GM23338 (cell line): ENCODE data around the gene CLEC5A. TPM values are rescaled to one million over a fixed set of nuclear protein-coding genes. Genes with fewer than 3 reads are reported as not detected.

Experiments
- ATAC-seq: fragments of 200-7000 bp; cut with Tn5 transposase; 3 replicates; pipeline ENCODE4 v1.9.1; 2020
- DNase-seq: peaks from one replicate; pipeline ENCODE4 v3.0.0-alpha.2; 2015; ENCODE audit warnings: low spot score
- H2AFZ ChIP-seq: fragments of 200-600 bp; sonication (generic); 2 replicates; pipeline ENCODE4 v1.8.0; 2016; ENCODE audit warnings: antibody characterized with exemption, mild to moderate bottlenecking, moderate library complexity
- H3F3A ChIP-seq: fragments of 200-600 bp; sonication (generic); replicated peaks from 2 replicates; pipeline ENCODE4 v1.8.0; 2017; ENCODE audit warnings: antibody characterized with exemption, mixed run types, low read depth
- H3K27ac ChIP-seq: fragments of 200-600 bp; sonication (generic); 2 replicates; pipeline ENCODE4 v1.6.1; 2016; ENCODE audit warnings: low read depth
- H3K27me3 ChIP-seq: fragments of 200-600 bp; sonication (generic); 2 replicates; pipeline ENCODE4 v1.8.0; 2016; ENCODE audit warnings: mild to moderate bottlenecking, mixed run types, moderate library complexity; ENCODE audit not compliant: insufficient read depth
- H3K36me3 ChIP-seq: fragments of 200-600 bp; sonication (generic); 2 replicates; pipeline ENCODE4 v1.8.0; 2016; ENCODE audit warnings: mild to moderate bottlenecking; ENCODE audit not compliant: insufficient read depth
- H3K4me1 ChIP-seq: fragments of 200-600 bp; sonication (generic); 2 replicates; pipeline ENCODE4 v1.8.0; 2016; ENCODE audit warnings: mild to moderate bottlenecking, moderate library complexity; ENCODE audit not compliant: insufficient read depth
- H3K4me2 ChIP-seq: fragments of 200-600 bp; sonication (generic); 2 replicates; pipeline ENCODE4 v1.7.1; 2017; ENCODE audit warnings: mixed run types
- H3K4me3 ChIP-seq: fragments of 200-600 bp; sonication (generic); 2 replicates; pipeline ENCODE4 v1.6.1; 2016; ENCODE audit warnings: mixed run types
- H3K79me2 ChIP-seq: fragments of 200-600 bp; sonication (generic); replicated peaks from 2 replicates; pipeline ENCODE4 v1.8.0; 2017; ENCODE audit warnings: mild to moderate bottlenecking; ENCODE audit not compliant: insufficient read depth
- H3K9me2 ChIP-seq: fragments of 200-600 bp; sonication (generic); 2 replicates; pipeline ENCODE4 v1.8.0; 2017; ENCODE audit not compliant: insufficient read depth
- H4K20me1 ChIP-seq: fragments of 200-600 bp; sonication (generic); replicated peaks from 2 replicates; pipeline ENCODE4 v1.8.0; 2017; ENCODE audit warnings: mild to moderate bottlenecking; ENCODE audit not compliant: insufficient read depth
- H3K27ac Mint-ChIP-seq: 2 replicates; pipeline ENCODE4 v1.8.0; 2020; ENCODE audit warnings: inconsistent platforms, mild to moderate bottlenecking, moderate library complexity, mixed read lengths
- H3K27me3 Mint-ChIP-seq: 3 replicates; pipeline ENCODE4 v1.8.0; 2022; ENCODE audit warnings: low read depth, mild to moderate bottlenecking, moderate library complexity, mixed read lengths, inconsistent platforms; ENCODE audit not compliant: insufficient read depth, poor library complexity
- H3K36me3 Mint-ChIP-seq: 3 replicates; pipeline ENCODE4 v1.8.0; 2021; ENCODE audit warnings: low read depth, mild to moderate bottlenecking, inconsistent platforms, moderate library complexity, mixed read lengths
- H3K4me1 Mint-ChIP-seq: 3 replicates; pipeline ENCODE4 v1.8.0; 2020; ENCODE audit warnings: mild to moderate bottlenecking, inconsistent platforms, mixed read lengths
- H3K4me3 Mint-ChIP-seq: 3 replicates; pipeline ENCODE4 v1.8.0; 2021; ENCODE audit warnings: moderate library complexity, mild to moderate bottlenecking, inconsistent platforms, mixed read lengths
- H3K9me3 Mint-ChIP-seq: 3 replicates; pipeline ENCODE4 v1.8.0; 2020; ENCODE audit warnings: moderate library complexity, mild to moderate bottlenecking, inconsistent platforms, mixed read lengths
- CREB1 ChIP-seq: fragments of 250-450 bp; sonication (Bioruptor Pico); IDR thresholded peaks from 2 replicates; pipeline ENCODE4 v1.5.0; 2020; ENCODE audit warnings: low read depth, mild to moderate bottlenecking, moderate library complexity
- EZH2 ChIP-seq: fragments of 200-600 bp; sonication (generic); IDR thresholded peaks from one replicate; pipeline ENCODE4 v1.8.0; 2017; ENCODE audit warnings: antibody characterized with exemption, mild to moderate bottlenecking, low read depth; ENCODE audit not compliant: unreplicated experiment
- EZH2phosphoT487 ChIP-seq: fragments of 200-600 bp; sonication (generic); IDR thresholded peaks from one replicate; pipeline ENCODE4 v1.8.1; 2018; ENCODE audit warnings: antibody characterized with exemption; ENCODE audit not compliant: unreplicated experiment
- JUNB ChIP-seq: IDR thresholded peaks from one replicate; pipeline ENCODE4 v1.6.1; 2016; ENCODE audit warnings: antibody characterized with exemption; ENCODE audit not compliant: unreplicated experiment
- NANOG ChIP-seq: IDR thresholded peaks from 2 replicates; pipeline ENCODE4 v1.6.1; 2016; ENCODE audit warnings: antibody characterized with exemption, borderline replicate concordance
- POLR2AphosphoS5 ChIP-seq: IDR thresholded peaks from 2 replicates; pipeline ENCODE4 v1.6.1; 2016; ENCODE audit warnings: antibody characterized with exemption, low read depth
- STAT1 ChIP-seq: IDR thresholded peaks from one replicate; pipeline ENCODE4 v1.6.1; 2016; ENCODE audit warnings: antibody characterized with exemption; ENCODE audit not compliant: unreplicated experiment
- ZNF114 ChIP-seq: fragments of 250-450 bp; sonication (Bioruptor Pico); IDR thresholded peaks from 2 replicates; pipeline ENCODE4 v1.5.0; 2020; ENCODE audit warnings: mild to moderate bottlenecking, moderate library complexity
- ZNF331 ChIP-seq: fragments of 250-450 bp; sonication (Bioruptor Pico); IDR thresholded peaks from 2 replicates; pipeline ENCODE4 v1.5.0; 2020; ENCODE audit warnings: low read depth, mild to moderate bottlenecking, moderate library complexity
- polyA plus RNA-seq: library from polyadenylated mRNA; unstranded; fragments of >200 nt; fragmentation: Nextera tagmentation; extraction: Ambion mirVana; gene quantifications from 2 replicates; pipeline ENCODE4 v1.2.1, GENCODE V29; 2016
- total RNA-seq: library from RNA; depleted of rRNA; stranded (reverse); fragments of >200 nt; shearing (Covaris generic); gene quantifications from 2 replicates; pipeline ENCODE4 v1.2.3, GENCODE V29; 2014
- TF ChIP-seq, protein P1 (sequence below): IDR thresholded peaks from one replicate; pipeline ENCODE4 v1.6.1; 2018; ENCODE audit warnings: antibody characterized with exemption; ENCODE audit not compliant: unreplicated experiment
- TF ChIP-seq, protein P2 (sequence below), 2 experiments: fragments of 200-600 bp in 1 of 2; sonication (generic) in 1 of 2; conservative IDR thresholded peaks; 2 replicates each; pipeline versions ENCODE4 v1.5.1 to v1.6.1; 2016 to 2017; ENCODE audit warnings: antibody characterized with exemption in 2 of 2, low read depth in 2 of 2, mild to moderate bottlenecking in 2 of 2, moderate library complexity in 1 of 2
- TF ChIP-seq, protein P3 (sequence below): fragments of 250-450 bp; sonication (Bioruptor Pico); IDR thresholded peaks from 2 replicates; pipeline ENCODE4 v1.5.0; 2020; ENCODE audit warnings: mild to moderate bottlenecking, moderate library complexity
- TF ChIP-seq, protein P4 (sequence below): IDR thresholded peaks from 2 replicates; pipeline ENCODE4 v1.6.1; 2016; ENCODE audit warnings: antibody characterized with exemption

The CLEC5A gene
- total and polyA plus RNA-seq, 2 experiments from 2014 or later = not detected

DNA sequence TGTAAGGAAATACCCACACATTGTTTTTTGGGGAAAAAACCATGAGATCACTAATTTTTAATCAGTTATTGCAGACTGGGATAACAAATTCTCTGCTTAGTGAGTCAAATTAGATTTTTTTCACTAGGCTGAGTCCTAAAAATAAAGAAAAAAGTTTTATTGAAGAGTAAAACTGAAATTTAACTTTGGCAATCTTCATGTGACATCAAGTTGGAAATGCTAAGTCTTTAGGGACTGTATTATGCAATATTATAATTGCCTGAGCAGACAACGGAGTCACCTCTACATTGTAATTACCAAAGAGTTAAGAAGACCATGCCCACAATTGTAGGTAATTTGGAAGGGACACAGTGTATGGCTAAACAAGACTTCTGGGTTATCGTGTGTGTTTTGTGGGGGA, 2.2 kb upstream of the CLEC5A start:
- no peaks in the 10 kb centered on the region for H4K20me1 ChIP-seq
- no peak overlapping the region for H3K4me3 Mint-ChIP-seq
- TF ChIP-seq STAT1 = no peak
- TF ChIP-seq EZH2phosphoT487 = no peak
- no peak for TF ChIP-seq CREB1 (CRISPR knock-in tag)
- no peak for TF ChIP-seq EZH2
- TF ChIP-seq, protein P1, sequence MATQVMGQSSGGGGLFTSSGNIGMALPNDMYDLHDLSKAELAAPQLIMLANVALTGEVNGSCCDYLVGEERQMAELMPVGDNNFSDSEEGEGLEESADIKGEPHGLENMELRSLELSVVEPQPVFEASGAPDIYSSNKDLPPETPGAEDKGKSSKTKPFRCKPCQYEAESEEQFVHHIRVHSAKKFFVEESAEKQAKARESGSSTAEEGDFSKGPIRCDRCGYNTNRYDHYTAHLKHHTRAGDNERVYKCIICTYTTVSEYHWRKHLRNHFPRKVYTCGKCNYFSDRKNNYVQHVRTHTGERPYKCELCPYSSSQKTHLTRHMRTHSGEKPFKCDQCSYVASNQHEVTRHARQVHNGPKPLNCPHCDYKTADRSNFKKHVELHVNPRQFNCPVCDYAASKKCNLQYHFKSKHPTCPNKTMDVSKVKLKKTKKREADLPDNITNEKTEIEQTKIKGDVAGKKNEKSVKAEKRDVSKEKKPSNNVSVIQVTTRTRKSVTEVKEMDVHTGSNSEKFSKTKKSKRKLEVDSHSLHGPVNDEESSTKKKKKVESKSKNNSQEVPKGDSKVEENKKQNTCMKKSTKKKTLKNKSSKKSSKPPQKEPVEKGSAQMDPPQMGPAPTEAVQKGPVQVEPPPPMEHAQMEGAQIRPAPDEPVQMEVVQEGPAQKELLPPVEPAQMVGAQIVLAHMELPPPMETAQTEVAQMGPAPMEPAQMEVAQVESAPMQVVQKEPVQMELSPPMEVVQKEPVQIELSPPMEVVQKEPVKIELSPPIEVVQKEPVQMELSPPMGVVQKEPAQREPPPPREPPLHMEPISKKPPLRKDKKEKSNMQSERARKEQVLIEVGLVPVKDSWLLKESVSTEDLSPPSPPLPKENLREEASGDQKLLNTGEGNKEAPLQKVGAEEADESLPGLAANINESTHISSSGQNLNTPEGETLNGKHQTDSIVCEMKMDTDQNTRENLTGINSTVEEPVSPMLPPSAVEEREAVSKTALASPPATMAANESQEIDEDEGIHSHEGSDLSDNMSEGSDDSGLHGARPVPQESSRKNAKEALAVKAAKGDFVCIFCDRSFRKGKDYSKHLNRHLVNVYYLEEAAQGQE = no peak
- TF ChIP-seq, protein P2, sequence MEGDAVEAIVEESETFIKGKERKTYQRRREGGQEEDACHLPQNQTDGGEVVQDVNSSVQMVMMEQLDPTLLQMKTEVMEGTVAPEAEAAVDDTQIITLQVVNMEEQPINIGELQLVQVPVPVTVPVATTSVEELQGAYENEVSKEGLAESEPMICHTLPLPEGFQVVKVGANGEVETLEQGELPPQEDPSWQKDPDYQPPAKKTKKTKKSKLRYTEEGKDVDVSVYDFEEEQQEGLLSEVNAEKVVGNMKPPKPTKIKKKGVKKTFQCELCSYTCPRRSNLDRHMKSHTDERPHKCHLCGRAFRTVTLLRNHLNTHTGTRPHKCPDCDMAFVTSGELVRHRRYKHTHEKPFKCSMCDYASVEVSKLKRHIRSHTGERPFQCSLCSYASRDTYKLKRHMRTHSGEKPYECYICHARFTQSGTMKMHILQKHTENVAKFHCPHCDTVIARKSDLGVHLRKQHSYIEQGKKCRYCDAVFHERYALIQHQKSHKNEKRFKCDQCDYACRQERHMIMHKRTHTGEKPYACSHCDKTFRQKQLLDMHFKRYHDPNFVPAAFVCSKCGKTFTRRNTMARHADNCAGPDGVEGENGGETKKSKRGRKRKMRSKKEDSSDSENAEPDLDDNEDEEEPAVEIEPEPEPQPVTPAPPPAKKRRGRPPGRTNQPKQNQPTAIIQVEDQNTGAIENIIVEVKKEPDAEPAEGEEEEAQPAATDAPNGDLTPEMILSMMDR (conservative IDR thresholded peaks at IDR 0.05; ENCODE audit: low read depth in 2 of 2) = no peak
- TF ChIP-seq ZNF331 (CRISPR knock-in tag) = no peak
- TF ChIP-seq, protein P3, sequence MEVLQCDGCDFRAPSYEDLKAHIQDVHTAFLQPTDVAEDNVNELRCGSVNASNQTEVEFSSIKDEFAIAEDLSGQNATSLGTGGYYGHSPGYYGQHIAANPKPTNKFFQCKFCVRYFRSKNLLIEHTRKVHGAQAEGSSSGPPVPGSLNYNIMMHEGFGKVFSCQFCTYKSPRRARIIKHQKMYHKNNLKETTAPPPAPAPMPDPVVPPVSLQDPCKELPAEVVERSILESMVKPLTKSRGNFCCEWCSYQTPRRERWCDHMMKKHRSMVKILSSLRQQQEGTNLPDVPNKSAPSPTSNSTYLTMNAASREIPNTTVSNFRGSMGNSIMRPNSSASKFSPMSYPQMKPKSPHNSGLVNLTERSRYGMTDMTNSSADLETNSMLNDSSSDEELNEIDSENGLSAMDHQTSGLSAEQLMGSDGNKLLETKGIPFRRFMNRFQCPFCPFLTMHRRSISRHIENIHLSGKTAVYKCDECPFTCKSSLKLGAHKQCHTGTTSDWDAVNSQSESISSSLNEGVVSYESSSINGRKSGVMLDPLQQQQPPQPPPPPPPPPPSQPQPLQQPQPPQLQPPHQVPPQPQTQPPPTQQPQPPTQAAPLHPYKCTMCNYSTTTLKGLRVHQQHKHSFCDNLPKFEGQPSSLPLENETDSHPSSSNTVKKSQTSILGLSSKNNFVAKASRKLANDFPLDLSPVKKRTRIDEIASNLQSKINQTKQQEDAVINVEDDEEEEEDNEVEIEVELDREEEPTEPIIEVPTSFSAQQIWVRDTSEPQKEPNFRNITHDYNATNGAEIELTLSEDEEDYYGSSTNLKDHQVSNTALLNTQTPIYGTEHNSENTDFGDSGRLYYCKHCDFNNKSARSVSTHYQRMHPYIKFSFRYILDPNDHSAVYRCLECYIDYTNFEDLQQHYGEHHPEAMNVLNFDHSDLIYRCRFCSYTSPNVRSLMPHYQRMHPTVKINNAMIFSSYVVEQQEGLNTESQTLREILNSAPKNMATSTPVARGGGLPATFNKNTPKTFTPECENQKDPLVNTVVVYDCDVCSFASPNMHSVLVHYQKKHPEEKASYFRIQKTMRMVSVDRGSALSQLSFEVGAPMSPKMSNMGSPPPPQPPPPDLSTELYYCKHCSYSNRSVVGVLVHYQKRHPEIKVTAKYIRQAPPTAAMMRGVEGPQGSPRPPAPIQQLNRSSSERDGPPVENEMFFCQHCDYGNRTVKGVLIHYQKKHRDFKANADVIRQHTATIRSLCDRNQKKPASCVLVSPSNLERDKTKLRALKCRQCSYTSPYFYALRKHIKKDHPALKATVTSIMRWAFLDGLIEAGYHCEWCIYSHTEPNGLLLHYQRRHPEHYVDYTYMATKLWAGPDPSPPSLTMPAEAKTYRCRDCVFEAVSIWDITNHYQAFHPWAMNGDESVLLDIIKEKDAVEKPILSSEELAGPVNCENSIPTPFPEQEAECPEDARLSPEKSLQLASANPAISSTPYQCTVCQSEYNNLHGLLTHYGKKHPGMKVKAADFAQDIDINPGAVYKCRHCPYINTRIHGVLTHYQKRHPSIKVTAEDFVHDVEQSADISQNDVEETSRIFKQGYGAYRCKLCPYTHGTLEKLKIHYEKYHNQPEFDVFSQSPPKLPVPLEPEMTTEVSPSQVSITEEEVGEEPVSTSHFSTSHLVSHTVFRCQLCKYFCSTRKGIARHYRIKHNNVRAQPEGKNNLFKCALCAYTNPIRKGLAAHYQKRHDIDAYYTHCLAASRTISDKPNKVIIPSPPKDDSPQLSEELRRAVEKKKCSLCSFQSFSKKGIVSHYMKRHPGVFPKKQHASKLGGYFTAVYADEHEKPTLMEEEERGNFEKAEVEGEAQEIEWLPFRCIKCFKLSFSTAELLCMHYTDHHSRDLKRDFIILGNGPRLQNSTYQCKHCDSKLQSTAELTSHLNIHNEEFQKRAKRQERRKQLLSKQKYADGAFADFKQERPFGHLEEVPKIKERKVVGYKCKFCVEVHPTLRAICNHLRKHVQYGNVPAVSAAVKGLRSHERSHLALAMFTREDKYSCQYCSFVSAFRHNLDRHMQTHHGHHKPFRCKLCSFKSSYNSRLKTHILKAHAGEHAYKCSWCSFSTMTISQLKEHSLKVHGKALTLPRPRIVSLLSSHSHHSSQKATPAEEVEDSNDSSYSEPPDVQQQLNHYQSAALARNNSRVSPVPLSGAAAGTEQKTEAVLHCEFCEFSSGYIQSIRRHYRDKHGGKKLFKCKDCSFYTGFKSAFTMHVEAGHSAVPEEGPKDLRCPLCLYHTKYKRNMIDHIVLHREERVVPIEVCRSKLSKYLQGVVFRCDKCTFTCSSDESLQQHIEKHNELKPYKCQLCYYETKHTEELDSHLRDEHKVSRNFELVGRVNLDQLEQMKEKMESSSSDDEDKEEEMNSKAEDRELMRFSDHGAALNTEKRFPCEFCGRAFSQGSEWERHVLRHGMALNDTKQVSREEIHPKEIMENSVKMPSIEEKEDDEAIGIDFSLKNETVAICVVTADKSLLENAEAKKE (CRISPR knock-in tag) = no peak
- TF ChIP-seq NANOG = no peak
- TF ChIP-seq POLR2AphosphoS5 = no peak
- TF ChIP-seq, protein P4, sequence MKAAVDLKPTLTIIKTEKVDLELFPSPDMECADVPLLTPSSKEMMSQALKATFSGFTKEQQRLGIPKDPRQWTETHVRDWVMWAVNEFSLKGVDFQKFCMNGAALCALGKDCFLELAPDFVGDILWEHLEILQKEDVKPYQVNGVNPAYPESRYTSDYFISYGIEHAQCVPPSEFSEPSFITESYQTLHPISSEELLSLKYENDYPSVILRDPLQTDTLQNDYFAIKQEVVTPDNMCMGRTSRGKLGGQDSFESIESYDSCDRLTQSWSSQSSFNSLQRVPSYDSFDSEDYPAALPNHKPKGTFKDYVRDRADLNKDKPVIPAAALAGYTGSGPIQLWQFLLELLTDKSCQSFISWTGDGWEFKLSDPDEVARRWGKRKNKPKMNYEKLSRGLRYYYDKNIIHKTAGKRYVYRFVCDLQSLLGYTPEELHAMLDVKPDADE = no peak
- no peak for TF ChIP-seq ZNF114
- no peak for TF ChIP-seq JUNB
- no peaks in the 10 kb centered on the region for H3K27me3 Mint-ChIP-seq
- no peak for DNase-seq
- H3K4me1 ChIP-seq = 0 out of 2 replicates have a peak, but pooled peaks cover 5% of the 10 kb centered on the region
- no peaks in the 10 kb centered on the region for H3K79me2 ChIP-seq
- H2AFZ ChIP-seq = no peak overlapping the region
- no peaks in the 10 kb centered on the region for H3K27me3 ChIP-seq
- no peak for ATAC-seq
- H3K9me2 ChIP-seq = peaks cover 10% of the 10 kb centered on the region
- no peak overlapping the region for H3K27ac Mint-ChIP-seq
- H3K36me3 ChIP-seq = no peaks in the 10 kb centered on the region
- no peaks in the 10 kb centered on the region for H3F3A ChIP-seq
- H3K27ac ChIP-seq = no peak overlapping the region
- no peaks in the 10 kb centered on the region for H3K9me3 Mint-ChIP-seq
- no peak overlapping the region for H3K4me2 ChIP-seq
- H3K4me1 Mint-ChIP-seq = peaks cover under 1% of the 10 kb centered on the region; the same call in 1 of the 3 replicates
- no peaks in the 10 kb centered on the region for H3K36me3 Mint-ChIP-seq
- no peak overlapping the region for H3K4me3 ChIP-seq
